Sigmoid colon (tissue), 4 donors: ENCODE data around the gene HBA1.

Source experiments
- POLR2A ChIP-seq, 2 donors: fragments of 450-650 bp; IDR thresholded peaks; one replicate each; pipeline ENCODE4 v1.6.1; 2016; ENCODE audit warnings: antibody characterized with exemption in 2 of 2, mild to moderate bottlenecking in 2 of 2, moderate library complexity in 2 of 2
- POLR2AphosphoS5 ChIP-seq, 4 donors: sonication (generic); formaldehyde crosslinking; IDR thresholded peaks; one replicate each; pipeline ENCODE4 v1.6.1; 2017; ENCODE audit warnings: antibody characterized with exemption in 4 of 4

GRCh38 chr16:179211-180092 lies 3.0 kb downstream of the HBA1 start:
- TF ChIP-seq POLR2AphosphoS5 (IDR thresholded peaks at IDR 0.05) (no peak), POLR2A (IDR thresholded peaks at IDR 0.05) (no peak)
